Coronary artery (tissue), 2 donors: ENCODE results near the gene LRRC10B.

ENCODE experiments used
- DNase-seq: peaks from one replicate; pipeline ENCODE4 v3.0.0-alpha.2; 2017; ENCODE audit warnings: low spot score
- H3K27ac ChIP-seq, 2 donors: fragments of 200-600 bp; sonication (generic); one replicate each; pipeline ENCODE4 v1.5.1; 2016 to 2019
- H3K4me3 ChIP-seq: fragments of 200-600 bp; sonication (generic); 2 replicates; pipeline ENCODE4 v1.5.1; 2016; ENCODE audit warnings: mild to moderate bottlenecking, moderate library complexity
- CTCF ChIP-seq: fragments of 200-600 bp; sonication (generic); IDR thresholded peaks from one replicate; pipeline ENCODE4 v1.5.1; 2019; ENCODE audit warnings: antibody characterized with exemption

The LRRC10B gene

GRCh38 chr11:61515686-61516085 is 7.1 kb downstream of the LRRC10B start:
- no peak for DNase-seq
- Histone ChIP-seq H3K27ac (no peak overlapping the region), H3K4me3 (no peak overlapping the region)
- no peak for TF ChIP-seq CTCF

- Histone ChIP-seq H3K4me3 (peak overlapping the region; percentile 51), H3K27ac (no peak overlapping the region)
- no peak for TF ChIP-seq CTCF
- DNase-seq = no peak
Observed at GRCh38 chr11:61516191-61516590, 7.6 kb downstream of the LRRC10B start.

GRCh38 chr11:61516675-61517572 is 8.4 kb downstream of the LRRC10B start:
- peak overlapping the region; percentile 51 for H3K4me3 ChIP-seq
- DNase-seq = no peak
- TF ChIP-seq CTCF = peak; percentile 97
- no peak overlapping the region for H3K27ac ChIP-seq

GRCh38 chr11:61518032-61518795 is 9.7 kb downstream of the LRRC10B start:
- no peak for TF ChIP-seq CTCF
- DNase-seq = no peak
- no peak overlapping the region for H3K27ac ChIP-seq
- H3K4me3 ChIP-seq = no peak overlapping the region

- H3K4me3 ChIP-seq = no peak overlapping the region
- DNase-seq = no peak
- TF ChIP-seq CTCF = no peak
- H3K27ac ChIP-seq = no peak overlapping the region
Observed at GRCh38 chr11:61522881-61523280, 14.3 kb downstream of the LRRC10B start.

- no peak for TF ChIP-seq CTCF
- Histone ChIP-seq H3K4me3 (no peak overlapping the region), H3K27ac (no peak overlapping the region)
- no peak for DNase-seq
Observed at GRCh38 chr11:61524446-61524845, 15.9 kb downstream of the LRRC10B start.
